A549 (cell line): ENCODE results near the gene MLST8.

ENCODE experiments used
- HDAC2 ChIP-seq: fragments of 200-600 bp; sonication (generic); IDR thresholded peaks from 2 replicates; pipeline ENCODE4 v1.6.1; 2016
- POLR2A ChIP-seq: IDR thresholded peaks from 2 replicates; pipeline ENCODE4 v1.6.1; 2012; ENCODE audit warnings: mild to moderate bottlenecking, low read length
- RAD21 ChIP-seq, 2 experiments: fragments of >200 bp in 1 of 2; sonication (Bioruptor Twin) in 1 of 2; formaldehyde crosslinking in 1 of 2; IDR thresholded peaks in 1 of 2; conservative IDR thresholded peaks in 1 of 2; 2 replicates in 1 of 2; 3 replicates in 1 of 2; pipeline ENCODE4 v1.6.1; 2012 to 2018; ENCODE audit warnings: inconsistent platforms in 1 of 2

DNA sequence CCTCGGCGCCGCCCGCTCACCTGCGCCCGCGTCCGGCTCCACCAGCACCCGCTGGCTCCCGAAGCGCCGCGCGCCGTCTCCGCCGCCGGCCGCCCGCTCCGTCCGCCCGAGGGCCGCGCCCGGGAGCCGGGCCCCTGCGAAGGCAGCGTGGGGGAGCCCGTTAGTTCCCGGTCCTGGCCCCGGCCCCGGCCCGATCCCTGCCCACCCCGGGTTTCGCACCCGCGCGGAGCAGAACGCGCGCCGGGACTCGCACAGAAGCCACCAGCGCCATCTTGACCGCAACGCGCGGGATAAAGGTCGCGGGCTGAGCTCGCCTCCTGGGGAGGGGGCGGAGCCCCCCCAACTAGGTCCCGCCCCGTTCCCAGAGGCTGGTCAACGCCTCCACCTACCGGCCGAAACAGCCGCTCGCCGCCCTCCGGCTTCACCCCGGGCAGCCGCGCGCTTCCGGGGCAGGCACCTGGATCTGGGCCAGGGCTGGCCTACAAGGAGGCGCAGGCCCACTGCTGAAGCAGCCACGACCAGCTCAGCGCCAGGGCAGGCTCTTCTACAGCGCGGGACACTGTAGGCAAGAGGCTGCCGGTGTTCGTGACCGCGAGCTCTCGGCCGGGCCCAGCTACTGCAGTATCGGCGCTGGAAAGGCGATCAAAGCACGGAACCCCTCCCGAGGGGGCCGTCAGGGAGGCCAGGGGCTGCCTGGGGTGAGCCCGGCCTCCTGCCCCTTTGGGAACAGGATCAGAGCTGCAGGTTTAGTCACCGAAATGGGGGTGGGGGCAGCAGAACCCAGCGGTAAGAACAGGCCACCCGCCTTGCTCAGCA is 46.2 kb downstream of the MLST8 start, which contains the start of gene ECI1:
- TF ChIP-seq POLR2A, result peak; percentile 88
- no peak for TF ChIP-seq HDAC2
- TF ChIP-seq RAD21 (conservative IDR thresholded peaks at IDR 0.05 in 1 of 2, IDR thresholded peaks at IDR 0.05 in 1 of 2), result peak; percentile 43 to 70
